Large intestine (tissue), 3 donors: ENCODE results near the gene ADRM1. TPM values are rescaled to one million over a fixed set of nuclear protein-coding genes. Genes with fewer than 3 reads are reported as not detected.

ENCODE experiments used
- DNase-seq, 2 donors: peaks; one replicate each; pipeline versions ENCODE4 v3.0.0 to v3.0.0-alpha.2; 2013
- H3K27ac ChIP-seq: one replicate; pipeline ENCODE4 v1.5.1; 2013; ENCODE audit warnings: low read length
- H3K27me3 ChIP-seq: 2 replicates; pipeline ENCODE4 v1.6.1; 2013; ENCODE audit warnings: low read length; ENCODE audit not compliant: control insufficient read depth, insufficient read depth
- H3K36me3 ChIP-seq: 2 replicates; pipeline ENCODE4 v1.6.1; 2013; ENCODE audit warnings: low read length; ENCODE audit not compliant: control insufficient read depth, insufficient read depth
- H3K4me1 ChIP-seq: one replicate; pipeline ENCODE4 v1.6.1; 2013; ENCODE audit warnings: low read length; ENCODE audit not compliant: control insufficient read depth, insufficient read depth
- H3K4me3 ChIP-seq: one replicate; pipeline ENCODE4 v1.5.1; 2013; ENCODE audit warnings: low read length
- H3K9me3 ChIP-seq: one replicate; pipeline ENCODE4 v1.6.1; 2013; ENCODE audit warnings: mild to moderate bottlenecking, low read depth, low read length, moderate library complexity; ENCODE audit not compliant: control insufficient read depth
- WGBS: methylation state at CpG from one replicate; pipeline ENCODE4 v1.1.5; 2013; ENCODE audit warnings: low lambda C conversion rate; ENCODE audit not compliant: insufficient coverage; 5-methylcytosine and 5-hydroxymethylcytosine counted together
- polyA plus RNA-seq: library from polyadenylated mRNA; unstranded; fragments of 120-200 nt; gene quantifications from one replicate; pipeline ENCODE4 v1.2.1, GENCODE V29; 2013

Gene ADRM1
- polyA plus RNA-seq, 1 donor, result 50.4 TPM

- no peaks in the 10 kb centered on the region for H3K4me1 ChIP-seq
- no peak for DNase-seq
- no peaks in the 10 kb centered on the region for H3K27me3 ChIP-seq
- H3K36me3 ChIP-seq, result peaks cover 68% of the 10 kb centered on the region
- no peak overlapping the region for H3K27ac ChIP-seq
- WGBS, result no CpG with 5 or more reads among the region's 34 CpGs
- no peak overlapping the region for H3K4me3 ChIP-seq
- no peaks in the 10 kb centered on the region for H3K9me3 ChIP-seq
Measured at GRCh38 chr20:62332989-62333819, 30.4 kb downstream of the ADRM1 start.

DNA sequence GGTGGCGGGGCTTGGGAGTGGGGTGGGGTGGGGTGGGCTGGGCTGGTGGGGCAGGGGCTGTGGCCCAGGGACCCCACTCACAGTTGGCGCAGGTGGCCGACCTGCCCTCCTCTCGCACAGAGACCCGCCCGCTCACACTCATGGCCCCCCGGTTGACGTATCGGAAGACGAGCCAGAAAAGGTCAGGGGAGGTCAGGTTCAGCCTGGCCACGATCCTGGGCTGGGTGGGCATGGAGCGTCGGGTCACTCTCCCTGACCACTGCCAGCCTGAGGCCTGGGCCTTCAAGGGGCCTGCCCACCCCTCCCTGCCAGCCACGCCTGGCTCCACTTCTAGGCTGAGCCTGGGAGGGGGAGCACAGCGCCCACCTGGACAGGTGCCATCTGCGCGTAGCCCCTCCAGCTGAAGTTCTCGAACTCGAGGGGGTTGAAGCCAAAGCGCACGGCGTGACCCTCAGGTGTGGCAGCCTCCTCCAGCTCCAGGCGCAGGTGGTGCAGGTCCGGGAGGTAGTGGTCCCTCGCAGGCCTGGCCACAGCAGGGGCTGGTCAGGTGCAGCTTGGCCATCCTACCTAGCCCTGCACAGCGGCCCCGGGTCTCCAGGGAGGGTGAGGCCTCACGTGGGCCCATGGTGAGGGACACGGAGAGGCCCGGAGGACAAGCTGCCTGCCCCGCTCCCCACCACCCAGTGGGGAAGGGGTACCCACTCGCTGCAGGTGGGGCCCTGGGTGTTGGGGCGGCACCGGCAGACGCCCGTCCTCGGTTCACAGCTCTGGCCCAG, 31.2 kb downstream of the ADRM1 start:
- no peaks in the 10 kb centered on the region for H3K9me3 ChIP-seq
- no peaks in the 10 kb centered on the region for H3K4me1 ChIP-seq
- H3K27me3 ChIP-seq, result no peaks in the 10 kb centered on the region
- H3K27ac ChIP-seq, result no peak overlapping the region
- H3K4me3 ChIP-seq, result no peak overlapping the region
- no peak for DNase-seq
- WGBS, result no CpG with 5 or more reads among the region's 37 CpGs
- H3K36me3 ChIP-seq, result peaks cover 63% of the 10 kb centered on the region

DNA sequence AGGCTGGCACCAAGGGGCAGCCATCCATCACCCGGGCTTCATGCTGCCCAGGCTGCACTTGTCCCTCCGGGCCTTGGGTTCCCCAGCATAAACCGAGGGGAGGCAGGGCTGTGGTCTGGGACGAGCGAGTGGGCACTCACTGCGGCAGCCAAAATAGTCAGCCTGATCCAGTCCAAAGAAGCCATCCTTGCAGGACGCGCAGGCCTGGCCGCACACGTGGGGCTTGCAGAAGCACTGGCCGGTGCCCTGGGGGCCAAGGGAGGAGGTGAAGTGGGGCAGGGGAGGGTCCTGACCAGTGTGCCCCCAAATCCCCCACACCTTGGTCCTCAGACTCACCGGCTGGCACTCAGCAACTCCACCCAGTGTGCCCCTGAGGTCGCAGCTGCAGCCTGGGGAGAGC, 32.1 kb downstream of the ADRM1 start:
- no peak for DNase-seq
- H3K27me3 ChIP-seq, result no peaks in the 10 kb centered on the region
- no peaks in the 10 kb centered on the region for H3K9me3 ChIP-seq
- peaks cover 57% of the 10 kb centered on the region for H3K36me3 ChIP-seq
- no peak overlapping the region for H3K27ac ChIP-seq
- WGBS, result no CpG with 5 or more reads among the region's 13 CpGs
- H3K4me3 ChIP-seq, result no peak overlapping the region
- H3K4me1 ChIP-seq, result no peaks in the 10 kb centered on the region

GRCh38 chr20:62335532-62335931, 32.7 kb downstream of the ADRM1 start:
- Histone ChIP-seq H3K27ac (no peak overlapping the region), H3K4me1 (no peaks in the 10 kb centered on the region), H3K4me3 (no peak overlapping the region), H3K36me3 (peaks cover 55% of the 10 kb centered on the region), H3K9me3 (no peaks in the 10 kb centered on the region), H3K27me3 (no peaks in the 10 kb centered on the region)
- DNase-seq, result no peak
- WGBS, result no CpG with 5 or more reads among the region's 6 CpGs

DNA sequence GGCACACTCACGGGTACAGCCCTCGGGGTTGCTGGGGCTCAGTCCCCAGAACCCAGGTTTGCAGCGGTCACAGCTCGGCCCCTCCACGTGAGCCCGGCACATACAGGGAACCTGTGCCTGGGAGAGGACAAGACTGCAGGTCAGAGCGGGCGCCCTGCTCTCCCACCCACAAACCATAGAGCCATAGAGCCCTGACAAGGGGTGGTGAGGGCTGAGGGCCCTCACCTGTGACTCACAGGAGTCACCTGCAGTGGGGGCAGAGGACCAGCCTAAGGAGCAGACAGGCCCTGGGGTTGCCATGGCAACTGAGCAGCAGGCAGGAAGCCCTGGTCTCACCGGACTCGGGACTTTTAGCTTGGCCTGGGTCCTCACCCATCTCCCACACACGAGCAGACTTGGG, 33.5 kb downstream of the ADRM1 start:
- DNase-seq, result no peak
- Histone ChIP-seq H3K36me3 (peaks cover 53% of the 10 kb centered on the region), H3K4me1 (no peaks in the 10 kb centered on the region), H3K4me3 (no peak overlapping the region), H3K27ac (no peak overlapping the region), H3K27me3 (no peaks in the 10 kb centered on the region), H3K9me3 (no peaks in the 10 kb centered on the region)
- WGBS, result no CpG with 5 or more reads among the region's 11 CpGs

- Histone ChIP-seq H3K27ac (no peak overlapping the region), H3K4me1 (no peaks in the 10 kb centered on the region), H3K27me3 (no peaks in the 10 kb centered on the region), H3K4me3 (no peak overlapping the region), H3K9me3 (no peaks in the 10 kb centered on the region), H3K36me3 (peaks cover 51% of the 10 kb centered on the region)
- no peak for DNase-seq
- no CpG with 5 or more reads among the region's 53 CpGs for WGBS
Measured at GRCh38 chr20:62336775-62337557, 34.2 kb downstream of the ADRM1 start.

GRCh38 chr20:62337558-62338293, 34.9 kb downstream of the ADRM1 start:
- Histone ChIP-seq H3K4me1 (no peaks in the 10 kb centered on the region), H3K9me3 (no peaks in the 10 kb centered on the region), H3K36me3 (peaks cover 44% of the 10 kb centered on the region), H3K27me3 (no peaks in the 10 kb centered on the region), H3K27ac (no peak overlapping the region), H3K4me3 (no peak overlapping the region)
- DNase-seq, result no peak
- no CpG with 5 or more reads among the region's 34 CpGs for WGBS

DNA sequence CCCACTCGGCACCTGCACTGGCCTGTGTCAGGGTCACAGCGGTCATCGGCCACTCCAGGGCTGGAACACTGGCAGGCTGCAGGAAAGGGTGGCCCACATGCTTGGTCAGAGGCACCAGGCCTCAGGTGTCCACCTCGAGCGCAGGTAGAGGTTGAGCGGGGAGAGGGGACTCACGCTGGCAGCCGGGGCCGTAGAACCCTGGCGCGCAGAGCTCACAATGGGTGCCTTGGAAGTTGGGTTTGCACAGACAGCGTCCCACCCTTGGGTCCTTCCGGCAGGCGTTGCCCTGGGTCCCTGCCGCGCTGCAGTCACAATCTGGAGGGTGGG, 35.5 kb downstream of the ADRM1 start:
- H3K36me3 ChIP-seq, result peaks cover 41% of the 10 kb centered on the region
- H3K9me3 ChIP-seq, result no peaks in the 10 kb centered on the region
- no peak overlapping the region for H3K4me3 ChIP-seq
- H3K27ac ChIP-seq, result no peak overlapping the region
- DNase-seq, result no peak
- H3K4me1 ChIP-seq, result no peaks in the 10 kb centered on the region
- H3K27me3 ChIP-seq, result no peaks in the 10 kb centered on the region
- no CpG with 5 or more reads among the region's 16 CpGs for WGBS

GRCh38 chr20:62339647-62340062, 36.9 kb downstream of the ADRM1 start:
- H3K4me3 ChIP-seq, result no peak overlapping the region
- no peaks in the 10 kb centered on the region for H3K27me3 ChIP-seq
- no peaks in the 10 kb centered on the region for H3K4me1 ChIP-seq
- H3K27ac ChIP-seq, result no peak overlapping the region
- no peak for DNase-seq
- no peaks in the 10 kb centered on the region for H3K9me3 ChIP-seq
- H3K36me3 ChIP-seq, result peaks cover 32% of the 10 kb centered on the region
- WGBS, result 66% methylated on average over 3 of the region's 14 CpGs

- no peak overlapping the region for H3K4me3 ChIP-seq
- no peaks in the 10 kb centered on the region for H3K9me3 ChIP-seq
- WGBS, result no CpG with 5 or more reads among the region's 10 CpGs
- no peak for DNase-seq
- H3K27me3 ChIP-seq, result no peaks in the 10 kb centered on the region
- H3K36me3 ChIP-seq, result peaks cover 21% of the 10 kb centered on the region
- no peaks in the 10 kb centered on the region for H3K4me1 ChIP-seq
- no peak overlapping the region for H3K27ac ChIP-seq
Measured at GRCh38 chr20:62342910-62343309, 40.1 kb downstream of the ADRM1 start.
